Activated naive CD8-positive, alpha-beta T cell treated with anti-CD3 and anti-CD28 coated beads, Interleukin-2, amount 50 U/mL, for 16 hours (primary cell): ENCODE measurements around the gene RPL28.
"Not testable (repeated sequence)": the region's sequence is repeated elsewhere in the genome, so short reads cannot be mapped to it uniquely, and the experiment has no call there.

ENCODE experiments used
- DNase-seq: peaks from one replicate; pipeline ENCODE4 v3.0.0-alpha.2; 2020; ENCODE audit warnings: low read depth, low spot score

Gene RPL28

DNA sequence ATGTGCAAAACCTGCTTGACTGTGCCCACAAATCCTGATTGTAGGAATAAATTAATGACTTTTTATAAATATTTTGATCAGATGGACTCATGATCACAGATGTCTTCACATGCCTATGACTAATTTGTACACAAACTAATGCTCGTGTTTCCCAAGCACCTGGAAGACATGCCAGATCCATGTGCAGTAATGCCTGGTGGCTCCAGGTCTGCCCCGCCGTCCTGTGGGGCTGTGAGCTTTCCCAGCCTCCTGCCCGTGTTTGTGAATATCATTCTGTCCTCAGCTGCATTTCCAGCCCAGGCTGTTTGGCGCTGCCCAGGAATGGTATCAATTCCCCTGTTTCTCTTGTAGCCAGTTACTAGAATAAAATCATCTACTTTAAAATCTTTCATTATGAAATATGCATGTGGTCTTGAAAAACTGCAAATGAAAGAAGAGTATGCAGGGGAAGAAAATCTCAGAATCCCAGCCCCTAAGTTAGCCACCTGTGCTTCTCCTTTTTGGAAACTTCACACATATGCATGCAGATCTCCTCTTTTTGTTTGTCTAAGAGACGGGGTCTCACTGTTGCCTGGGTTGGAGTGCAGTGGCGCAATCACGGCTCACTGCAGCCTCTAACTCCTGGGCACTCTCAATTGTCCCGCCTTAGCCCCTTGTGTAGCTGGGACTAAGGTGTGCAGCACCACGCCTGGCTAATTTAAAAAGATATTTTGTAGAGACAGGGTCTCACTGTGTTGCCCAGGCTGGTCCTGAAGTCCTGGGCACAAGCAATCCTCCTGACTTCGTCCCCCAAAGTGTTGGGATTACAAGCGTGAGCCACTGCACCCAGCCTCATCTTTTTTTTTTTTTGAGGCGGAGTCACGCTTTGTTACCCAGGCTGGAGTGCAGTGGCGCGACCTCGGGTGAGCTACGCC is 6.2 kb downstream of the RPL28 start:
- DNase-seq, result no peak

DNA sequence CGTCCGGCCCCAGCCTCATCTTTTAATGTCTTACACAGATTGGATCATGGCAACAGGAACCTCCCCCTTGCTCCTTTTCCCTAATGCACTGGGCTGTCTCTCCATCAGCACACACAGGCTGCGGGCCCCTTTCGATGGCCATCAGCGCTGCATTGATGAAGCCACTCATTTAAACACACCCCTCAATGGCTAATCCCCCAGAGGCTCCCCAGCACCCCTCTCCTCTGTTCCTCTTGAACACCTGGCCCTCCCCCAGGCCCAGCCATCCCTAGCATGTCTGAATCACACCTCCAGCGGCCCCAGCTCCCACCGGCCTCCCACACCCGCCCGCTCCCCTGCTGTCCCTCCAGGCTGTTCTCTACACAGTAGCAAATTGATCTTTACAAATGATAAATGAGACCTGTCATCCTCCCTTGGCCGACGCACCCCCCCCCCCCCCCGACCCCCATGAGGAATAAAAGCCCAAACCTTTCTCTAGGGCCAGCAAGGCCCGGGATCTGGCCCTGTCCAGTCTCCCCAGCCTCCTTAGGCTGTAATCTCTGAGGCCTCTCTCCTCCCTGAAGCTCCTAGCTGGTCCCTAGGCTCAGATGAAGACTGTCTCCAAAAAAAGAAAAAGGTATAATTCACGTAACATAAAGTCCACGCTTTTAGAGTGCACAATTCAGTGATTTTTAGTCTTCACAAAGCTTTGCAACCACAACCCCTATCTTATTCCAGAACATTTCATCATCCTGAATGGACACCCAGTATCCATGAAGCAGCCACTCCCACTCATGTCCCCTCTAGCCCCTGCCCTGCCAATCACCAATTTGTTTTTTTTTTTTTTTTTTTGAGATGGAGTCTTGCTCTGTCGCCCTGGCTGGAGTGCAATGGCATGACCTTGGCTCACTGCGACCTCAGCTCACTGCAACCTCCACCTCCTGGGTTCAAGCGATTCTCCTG is 7.4 kb downstream of the RPL28 start:
- no peak for DNase-seq

- DNase-seq, result no peak
These were observed 12.6 kb downstream of the RPL28 start for GRCh38 chr19:55398200-55398925.

- DNase-seq, result no peak
These were observed 14.8 kb downstream of the RPL28 start for GRCh38 chr19:55400281-55401087.

DNA sequence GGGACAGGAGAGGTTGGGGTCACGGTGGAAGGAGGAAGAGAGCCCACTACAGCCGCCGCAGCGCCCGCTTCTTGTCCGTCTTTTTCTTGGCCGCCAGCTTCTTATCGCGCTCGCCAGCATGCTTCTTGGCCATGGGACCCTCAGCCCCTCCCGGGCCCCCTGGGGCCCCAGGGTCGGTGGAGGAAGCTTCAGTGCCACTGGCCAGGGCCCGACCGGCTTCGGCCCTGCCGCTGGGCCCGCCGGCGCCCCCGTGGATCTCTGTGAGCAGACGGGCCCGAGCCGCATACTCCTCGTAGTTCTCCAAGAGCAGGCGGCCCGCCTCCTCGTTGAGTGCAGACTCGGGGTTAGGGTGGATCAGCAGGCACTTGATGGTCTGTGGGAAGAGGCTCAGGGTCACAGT is 15.7 kb downstream of the RPL28 start:
- DNase-seq, result not testable (repeated sequence)

- no peak for DNase-seq
These were observed 16.8 kb downstream of the RPL28 start for GRCh38 chr19:55402509-55402908.

- no peak for DNase-seq
These were observed 19.9 kb downstream of the RPL28 start for GRCh38 chr19:55405638-55406037.

- DNase-seq, result no peak
These were observed 20.5 kb downstream of the RPL28 start for GRCh38 chr19:55406091-55406825.

GRCh38 chr19:55406826-55407549 is 21.3 kb downstream of the RPL28 start:
- no peak for DNase-seq

DNA sequence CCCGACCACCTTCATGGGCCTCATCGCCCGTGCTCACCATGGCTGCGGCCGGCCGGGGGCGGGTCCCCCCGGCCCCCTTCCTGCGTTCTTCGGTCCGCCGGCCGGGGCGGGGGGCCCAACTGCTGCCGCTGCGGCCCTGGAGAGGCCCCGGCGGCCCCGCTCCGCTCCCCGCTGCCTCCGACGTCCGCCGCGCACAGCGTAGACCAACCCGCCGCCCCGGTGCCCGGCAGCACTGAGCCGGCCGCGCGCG is 21.7 kb downstream of the RPL28 start, which contains the start of gene UBE2S:
Gene UBE2S (minus strand): TSS at position 239 of the 250 bp plus-strand sequence. CDS start 199 bp downstream, at position 40.
- DNase-seq, result not testable (repeated sequence)

GRCh38 chr19:55407800-55408532 is 22.2 kb downstream of the RPL28 start:
- DNase-seq, result peak; percentile 91

DNA sequence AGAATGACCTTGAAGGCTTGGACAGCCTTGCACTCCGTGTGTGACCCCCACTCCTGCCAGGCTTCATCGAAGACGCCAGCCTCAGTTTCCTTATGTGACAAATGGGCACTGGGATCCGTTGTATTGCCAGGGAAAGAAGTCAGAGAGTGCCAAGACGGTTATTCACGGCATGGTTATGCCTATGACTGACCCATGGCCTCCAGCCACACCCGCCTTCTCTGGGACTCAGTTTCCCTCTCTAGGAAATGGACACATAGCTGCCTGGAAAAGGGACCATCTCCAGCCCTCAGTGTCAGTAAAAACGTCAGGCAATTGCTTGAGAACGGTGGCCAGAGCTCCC is 22.8 kb downstream of the RPL28 start:
- DNase-seq, result no peak

- not testable (repeated sequence) for DNase-seq
These were observed 23.4 kb downstream of the RPL28 start for GRCh38 chr19:55409179-55409578.

DNA sequence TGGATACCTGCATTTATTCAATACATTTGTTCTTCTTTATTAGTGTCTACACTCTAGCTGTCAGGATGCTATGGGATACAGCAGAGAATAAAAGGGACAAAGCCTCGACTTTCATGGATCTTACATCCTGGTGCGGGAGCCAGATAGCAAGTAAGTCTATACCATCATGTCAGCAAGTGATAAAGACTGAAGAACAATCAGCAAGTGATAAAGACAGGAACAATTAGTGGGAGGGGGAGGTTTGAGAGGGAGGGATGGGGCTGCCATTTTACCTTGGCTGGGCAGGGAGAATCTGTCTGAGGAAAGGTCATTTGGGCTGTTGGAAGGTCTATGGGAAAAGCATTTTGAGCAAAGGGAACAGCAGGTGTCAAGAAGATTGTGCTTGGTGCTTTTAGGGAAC is 24.4 kb downstream of the RPL28 start:
- no peak for DNase-seq

GRCh38 chr19:55418185-55418584 is 32.5 kb downstream of the RPL28 start:
- DNase-seq, result peak; percentile 16

- no peak for DNase-seq
These were observed 33.4 kb downstream of the RPL28 start for GRCh38 chr19:55419103-55419502.

DNA sequence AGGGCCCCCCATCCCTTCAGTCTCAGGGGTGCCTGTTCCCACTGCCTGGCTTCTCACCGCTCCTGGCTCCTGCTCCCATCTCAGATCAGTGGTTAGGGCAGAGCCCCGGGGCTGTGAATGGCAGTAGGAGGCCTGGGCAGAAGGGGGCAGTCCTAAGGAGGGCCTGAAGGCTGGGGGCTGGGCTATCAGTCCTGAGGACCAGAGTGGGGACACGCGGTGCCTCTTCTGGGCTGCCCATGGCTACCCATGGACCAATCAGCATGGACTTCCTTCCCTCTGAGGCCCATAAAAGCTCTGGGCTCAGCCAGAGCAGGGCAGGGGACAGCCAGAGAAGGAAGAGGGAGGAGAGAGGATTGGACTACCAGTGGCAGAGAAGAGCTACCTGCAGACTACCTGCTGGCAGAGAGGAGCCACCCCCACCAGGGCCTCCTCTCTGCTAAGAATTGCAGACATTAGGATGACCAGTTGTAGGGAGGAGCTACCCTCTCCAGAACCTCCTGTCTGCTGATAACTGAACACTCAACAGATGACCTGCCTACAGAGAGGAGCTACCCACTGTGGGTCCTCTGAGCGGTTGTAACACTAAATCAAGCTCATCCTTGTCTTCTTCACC is 34.0 kb downstream of the RPL28 start:
- DNase-seq, result no peak

DNA sequence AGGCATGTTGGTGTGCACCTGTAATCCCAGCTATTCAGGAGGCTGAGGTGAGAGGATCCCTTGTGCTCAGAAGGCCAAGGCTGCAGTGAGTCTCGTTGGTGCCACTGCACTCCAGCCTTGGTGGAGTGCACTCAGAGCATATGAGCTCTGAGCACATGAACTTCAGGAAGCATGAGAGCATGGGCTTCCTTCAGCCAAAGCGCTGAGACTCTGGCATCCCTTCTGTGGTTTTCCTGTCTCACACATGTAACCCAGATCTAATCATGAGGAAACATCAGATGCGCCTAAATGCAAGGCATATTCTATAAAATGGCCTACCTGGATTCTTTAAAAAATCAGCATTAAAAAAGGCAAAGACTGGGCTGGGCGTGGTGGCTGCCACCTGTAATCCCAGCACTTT is 35.5 kb downstream of the RPL28 start:
- not testable (repeated sequence) for DNase-seq
